H1 (cell line): ENCODE measurements around the gene HES2.
"Not testable (repeated sequence)": the region's sequence is repeated elsewhere in the genome, so short reads cannot be mapped to it uniquely, and the experiment has no call there.

Experiments used
- CTCF ChIP-seq, 3 experiments: IDR thresholded peaks; 1 replicate in 2 of 3; 2 replicates in 1 of 3; pipeline versions ENCODE4 v1.5.1 to v1.6.1; 2011; ENCODE audit warnings: low read length in 3 of 3, mild to moderate bottlenecking in 3 of 3, inconsistent platforms in 2 of 3, low read depth in 1 of 3, moderate library complexity in 1 of 3; ENCODE audit not compliant: insufficient read depth in 1 of 3; ENCODE audit errors: control extremely low read depth in 1 of 3
- EZH2 ChIP-seq: fragments of 200-600 bp; sonication (generic); IDR thresholded peaks from 2 replicates; pipeline ENCODE4 v1.7.1; 2012; ENCODE audit warnings: low read depth, mild to moderate bottlenecking, moderate library complexity, low read length, inconsistent platforms; ENCODE audit not compliant: severe bottlenecking
- POLR2AphosphoS5 ChIP-seq: IDR thresholded peaks from 2 replicates; pipeline ENCODE4 v1.6.1; 2011; ENCODE audit warnings: low read depth, low read length
- RBBP5 ChIP-seq: IDR thresholded peaks from 2 replicates; pipeline ENCODE4 v1.7.1; 2012; ENCODE audit warnings: low read depth, mild to moderate bottlenecking, inconsistent platforms, low read length, moderate library complexity, borderline replicate concordance
- RFX5 ChIP-seq: IDR thresholded peaks from 2 replicates; pipeline ENCODE4 v1.6.1; 2011; ENCODE audit warnings: low read depth, low read length, improper control_type of control experiment, borderline replicate concordance
- RNF2 ChIP-seq: fragments of 200-900, 300-1000 bp; sonication (generic); IDR thresholded peaks from 2 replicates; pipeline ENCODE4 v1.7.1; 2016; ENCODE audit warnings: borderline replicate concordance, low read depth, mild to moderate bottlenecking, antibody characterized with exemption, low read length; ENCODE audit not compliant: poor library complexity, severe bottlenecking; ENCODE audit errors: missing control alignments
- TF ChIP-seq, protein P1 (sequence below): IDR thresholded peaks from 2 replicates; pipeline ENCODE4 v1.6.1; 2011; ENCODE audit warnings: low read depth, mild to moderate bottlenecking, low read length; ENCODE audit not compliant: insufficient read depth
- TF ChIP-seq, protein P2 (sequence below): fragments of 300-600 bp; sonication (generic); IDR thresholded peaks from 2 replicates; pipeline ENCODE4 v1.7.1; 2012; ENCODE audit warnings: low read length, moderate library complexity, mild to moderate bottlenecking, inconsistent platforms; ENCODE audit not compliant: insufficient replicate concordance

GRCh38 chr1:6395130-6395529 is 24.6 kb downstream of the HES2 start:
- TF ChIP-seq CTCF (IDR thresholded peaks at IDR 0.05; ENCODE audit: control extremely low read depth in 1 of 3, insufficient read depth in 1 of 3, low read depth in 1 of 3, low read length in 3 of 3); EZH2; RNF2; RFX5; POLR2AphosphoS5; RBBP5: not testable (repeated sequence)
- TF ChIP-seq, protein P1, sequence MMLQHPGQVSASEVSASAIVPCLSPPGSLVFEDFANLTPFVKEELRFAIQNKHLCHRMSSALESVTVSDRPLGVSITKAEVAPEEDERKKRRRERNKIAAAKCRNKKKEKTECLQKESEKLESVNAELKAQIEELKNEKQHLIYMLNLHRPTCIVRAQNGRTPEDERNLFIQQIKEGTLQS = not testable (repeated sequence)
- TF ChIP-seq, protein P2, sequence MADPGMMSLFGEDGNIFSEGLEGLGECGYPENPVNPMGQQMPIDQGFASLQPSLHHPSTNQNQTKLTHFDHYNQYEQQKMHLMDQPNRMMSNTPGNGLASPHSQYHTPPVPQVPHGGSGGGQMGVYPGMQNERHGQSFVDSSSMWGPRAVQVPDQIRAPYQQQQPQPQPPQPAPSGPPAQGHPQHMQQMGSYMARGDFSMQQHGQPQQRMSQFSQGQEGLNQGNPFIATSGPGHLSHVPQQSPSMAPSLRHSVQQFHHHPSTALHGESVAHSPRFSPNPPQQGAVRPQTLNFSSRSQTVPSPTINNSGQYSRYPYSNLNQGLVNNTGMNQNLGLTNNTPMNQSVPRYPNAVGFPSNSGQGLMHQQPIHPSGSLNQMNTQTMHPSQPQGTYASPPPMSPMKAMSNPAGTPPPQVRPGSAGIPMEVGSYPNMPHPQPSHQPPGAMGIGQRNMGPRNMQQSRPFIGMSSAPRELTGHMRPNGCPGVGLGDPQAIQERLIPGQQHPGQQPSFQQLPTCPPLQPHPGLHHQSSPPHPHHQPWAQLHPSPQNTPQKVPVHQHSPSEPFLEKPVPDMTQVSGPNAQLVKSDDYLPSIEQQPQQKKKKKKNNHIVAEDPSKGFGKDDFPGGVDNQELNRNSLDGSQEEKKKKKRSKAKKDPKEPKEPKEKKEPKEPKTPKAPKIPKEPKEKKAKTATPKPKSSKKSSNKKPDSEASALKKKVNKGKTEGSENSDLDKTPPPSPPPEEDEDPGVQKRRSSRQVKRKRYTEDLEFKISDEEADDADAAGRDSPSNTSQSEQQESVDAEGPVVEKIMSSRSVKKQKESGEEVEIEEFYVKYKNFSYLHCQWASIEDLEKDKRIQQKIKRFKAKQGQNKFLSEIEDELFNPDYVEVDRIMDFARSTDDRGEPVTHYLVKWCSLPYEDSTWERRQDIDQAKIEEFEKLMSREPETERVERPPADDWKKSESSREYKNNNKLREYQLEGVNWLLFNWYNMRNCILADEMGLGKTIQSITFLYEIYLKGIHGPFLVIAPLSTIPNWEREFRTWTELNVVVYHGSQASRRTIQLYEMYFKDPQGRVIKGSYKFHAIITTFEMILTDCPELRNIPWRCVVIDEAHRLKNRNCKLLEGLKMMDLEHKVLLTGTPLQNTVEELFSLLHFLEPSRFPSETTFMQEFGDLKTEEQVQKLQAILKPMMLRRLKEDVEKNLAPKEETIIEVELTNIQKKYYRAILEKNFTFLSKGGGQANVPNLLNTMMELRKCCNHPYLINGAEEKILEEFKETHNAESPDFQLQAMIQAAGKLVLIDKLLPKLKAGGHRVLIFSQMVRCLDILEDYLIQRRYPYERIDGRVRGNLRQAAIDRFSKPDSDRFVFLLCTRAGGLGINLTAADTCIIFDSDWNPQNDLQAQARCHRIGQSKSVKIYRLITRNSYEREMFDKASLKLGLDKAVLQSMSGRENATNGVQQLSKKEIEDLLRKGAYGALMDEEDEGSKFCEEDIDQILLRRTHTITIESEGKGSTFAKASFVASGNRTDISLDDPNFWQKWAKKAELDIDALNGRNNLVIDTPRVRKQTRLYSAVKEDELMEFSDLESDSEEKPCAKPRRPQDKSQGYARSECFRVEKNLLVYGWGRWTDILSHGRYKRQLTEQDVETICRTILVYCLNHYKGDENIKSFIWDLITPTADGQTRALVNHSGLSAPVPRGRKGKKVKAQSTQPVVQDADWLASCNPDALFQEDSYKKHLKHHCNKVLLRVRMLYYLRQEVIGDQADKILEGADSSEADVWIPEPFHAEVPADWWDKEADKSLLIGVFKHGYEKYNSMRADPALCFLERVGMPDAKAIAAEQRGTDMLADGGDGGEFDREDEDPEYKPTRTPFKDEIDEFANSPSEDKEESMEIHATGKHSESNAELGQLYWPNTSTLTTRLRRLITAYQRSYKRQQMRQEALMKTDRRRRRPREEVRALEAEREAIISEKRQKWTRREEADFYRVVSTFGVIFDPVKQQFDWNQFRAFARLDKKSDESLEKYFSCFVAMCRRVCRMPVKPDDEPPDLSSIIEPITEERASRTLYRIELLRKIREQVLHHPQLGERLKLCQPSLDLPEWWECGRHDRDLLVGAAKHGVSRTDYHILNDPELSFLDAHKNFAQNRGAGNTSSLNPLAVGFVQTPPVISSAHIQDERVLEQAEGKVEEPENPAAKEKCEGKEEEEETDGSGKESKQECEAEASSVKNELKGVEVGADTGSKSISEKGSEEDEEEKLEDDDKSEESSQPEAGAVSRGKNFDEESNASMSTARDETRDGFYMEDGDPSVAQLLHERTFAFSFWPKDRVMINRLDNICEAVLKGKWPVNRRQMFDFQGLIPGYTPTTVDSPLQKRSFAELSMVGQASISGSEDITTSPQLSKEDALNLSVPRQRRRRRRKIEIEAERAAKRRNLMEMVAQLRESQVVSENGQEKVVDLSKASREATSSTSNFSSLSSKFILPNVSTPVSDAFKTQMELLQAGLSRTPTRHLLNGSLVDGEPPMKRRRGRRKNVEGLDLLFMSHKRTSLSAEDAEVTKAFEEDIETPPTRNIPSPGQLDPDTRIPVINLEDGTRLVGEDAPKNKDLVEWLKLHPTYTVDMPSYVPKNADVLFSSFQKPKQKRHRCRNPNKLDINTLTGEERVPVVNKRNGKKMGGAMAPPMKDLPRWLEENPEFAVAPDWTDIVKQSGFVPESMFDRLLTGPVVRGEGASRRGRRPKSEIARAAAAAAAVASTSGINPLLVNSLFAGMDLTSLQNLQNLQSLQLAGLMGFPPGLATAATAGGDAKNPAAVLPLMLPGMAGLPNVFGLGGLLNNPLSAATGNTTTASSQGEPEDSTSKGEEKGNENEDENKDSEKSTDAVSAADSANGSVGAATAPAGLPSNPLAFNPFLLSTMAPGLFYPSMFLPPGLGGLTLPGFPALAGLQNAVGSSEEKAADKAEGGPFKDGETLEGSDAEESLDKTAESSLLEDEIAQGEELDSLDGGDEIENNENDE = not testable (repeated sequence)
